HG03520 (cell line): ENCODE measurements around the gene AKT1S1.

Source experiments
- ATAC-seq: cut with Tn5 transposase; IDR thresholded peaks from one replicate; pipeline ENCODE4 v1.9.1; 2021; ENCODE audit warnings: mild to moderate bottlenecking, moderate library complexity; ENCODE audit not compliant: unreplicated experiment

AKT1S1 gene

DNA sequence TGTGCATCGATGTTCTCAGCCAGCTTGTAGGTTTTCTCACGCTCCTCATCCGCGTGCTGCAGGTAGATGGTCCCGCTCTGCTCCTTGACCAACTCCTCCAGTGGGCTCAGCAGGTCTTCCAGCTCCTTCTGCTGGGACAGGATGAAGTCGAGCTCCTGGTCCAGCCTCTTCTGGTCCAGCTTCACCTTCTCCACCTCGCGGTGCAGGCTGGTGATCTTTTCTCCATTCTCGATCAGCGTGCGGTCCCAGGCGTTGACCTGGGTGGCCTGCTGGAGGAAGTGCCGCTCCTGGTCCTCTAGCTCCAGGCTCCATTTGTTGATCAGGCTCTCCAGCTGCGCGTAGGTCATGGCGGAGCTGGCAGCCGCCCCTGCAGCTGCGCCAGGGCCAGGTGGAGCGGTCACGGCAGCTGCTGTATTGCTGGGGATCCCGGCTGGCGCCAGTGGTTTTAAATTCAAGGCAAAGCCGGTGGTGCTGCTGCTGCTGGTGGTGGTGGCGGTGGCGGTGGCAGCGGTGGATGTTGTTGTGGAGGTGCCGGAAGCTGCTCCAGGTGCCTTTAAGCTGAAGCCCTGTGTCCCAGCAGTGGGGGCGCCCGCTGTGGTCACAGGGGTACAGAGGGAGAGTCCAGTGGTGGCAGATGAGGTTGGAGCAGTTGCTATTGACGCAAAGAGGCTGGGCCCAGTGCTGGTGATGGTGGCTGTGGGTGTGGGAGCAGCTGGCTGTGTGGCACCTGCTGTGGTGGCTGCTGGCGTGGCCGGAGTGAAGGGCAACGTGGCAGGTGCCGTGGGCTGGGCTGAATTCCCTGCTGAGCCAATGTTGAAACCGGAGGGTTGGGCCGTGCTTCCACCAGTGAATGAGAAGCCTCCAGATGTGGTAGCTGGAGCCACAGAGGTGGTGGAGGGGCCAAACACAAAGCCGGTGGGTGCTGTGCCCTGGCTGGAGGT, 31.6 kb upstream of the AKT1S1 start:
- ATAC-seq = no peak

DNA sequence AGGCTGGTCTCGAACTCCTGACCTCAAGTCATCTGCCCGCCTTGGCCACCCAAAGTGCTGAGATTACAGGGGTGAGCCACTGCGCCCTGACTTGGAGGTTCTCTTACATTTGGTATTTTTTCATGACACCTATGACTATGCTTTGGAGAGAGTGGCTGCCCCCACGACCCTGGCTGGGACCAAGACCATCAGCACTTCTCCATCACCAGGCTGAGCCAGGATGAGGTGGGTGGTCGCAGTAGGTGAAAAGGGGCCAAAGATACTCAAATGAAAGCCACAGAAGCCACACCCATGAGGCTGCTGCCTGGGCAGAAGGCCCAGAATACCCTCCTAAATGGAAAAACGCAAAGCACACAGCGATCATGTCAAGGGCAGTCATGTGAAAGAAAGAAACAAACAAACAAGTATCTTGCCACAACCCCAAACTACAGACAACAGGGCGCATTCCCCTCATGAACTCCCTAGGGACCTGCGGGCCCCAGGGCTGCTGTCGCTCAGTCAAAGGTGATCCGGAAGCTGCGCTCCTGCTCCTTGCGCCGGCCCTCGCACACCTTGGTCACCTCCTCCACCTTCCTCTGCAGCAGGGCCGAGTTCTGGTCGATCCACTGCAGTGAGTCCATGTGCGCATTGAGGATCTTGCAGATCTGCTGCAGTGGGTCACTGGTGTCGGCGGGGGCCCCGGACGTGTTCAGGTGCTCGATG, 30.7 kb upstream of the AKT1S1 start:
- ATAC-seq = no peak

DNA sequence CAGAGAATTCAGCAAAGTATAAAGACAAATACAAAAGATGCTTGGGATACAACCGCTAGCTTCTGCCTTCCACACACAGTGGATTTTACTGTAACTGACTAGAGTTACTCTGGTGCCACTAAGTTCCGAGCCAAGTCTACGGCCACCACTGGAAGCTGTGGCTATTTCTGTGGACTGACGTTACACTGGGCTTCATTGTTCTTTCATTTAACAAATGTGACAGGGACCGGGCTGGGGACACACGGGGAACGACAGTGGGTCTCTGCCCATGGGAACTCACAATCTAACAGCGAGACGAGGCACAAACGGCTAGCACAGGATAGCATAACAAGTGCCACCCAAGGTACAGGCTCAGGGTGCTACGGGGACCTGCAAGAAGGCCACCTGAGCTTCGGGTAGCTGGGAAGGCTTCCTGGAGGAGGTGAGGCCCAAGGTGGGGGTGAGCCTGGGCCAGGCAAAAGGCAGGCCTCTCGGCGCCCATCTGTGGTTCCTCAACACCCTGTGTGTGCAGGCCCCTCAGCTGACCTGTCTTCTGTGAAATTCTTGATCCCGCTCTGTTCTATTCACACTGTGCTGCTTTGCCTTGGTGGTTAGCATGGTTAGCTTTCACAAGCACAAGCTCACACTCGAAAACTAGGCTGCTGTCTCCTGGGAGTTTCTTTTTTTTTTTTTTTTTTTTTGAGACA, 29.9 kb upstream of the AKT1S1 start:
- ATAC-seq = no peak

DNA sequence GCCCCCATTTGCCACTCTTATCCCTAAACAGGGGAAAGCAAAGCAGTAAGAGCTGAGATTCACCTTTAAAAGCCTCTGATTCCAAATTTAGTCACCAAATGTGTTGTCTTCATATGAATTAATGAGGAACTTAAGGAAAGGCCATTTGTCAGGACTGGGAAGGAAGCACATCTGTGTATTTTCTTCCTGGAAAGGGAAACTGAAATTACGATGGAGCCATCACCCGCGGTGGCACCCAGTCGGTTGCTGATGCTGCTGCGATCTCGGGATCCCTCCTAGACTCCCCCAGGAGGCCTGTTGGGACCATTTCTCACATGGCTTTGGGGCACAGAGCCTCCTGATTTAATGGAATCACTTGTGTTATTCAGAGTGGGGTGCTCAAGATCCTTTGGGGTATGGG, 27.0 kb upstream of the AKT1S1 start:
- ATAC-seq = no peak

DNA sequence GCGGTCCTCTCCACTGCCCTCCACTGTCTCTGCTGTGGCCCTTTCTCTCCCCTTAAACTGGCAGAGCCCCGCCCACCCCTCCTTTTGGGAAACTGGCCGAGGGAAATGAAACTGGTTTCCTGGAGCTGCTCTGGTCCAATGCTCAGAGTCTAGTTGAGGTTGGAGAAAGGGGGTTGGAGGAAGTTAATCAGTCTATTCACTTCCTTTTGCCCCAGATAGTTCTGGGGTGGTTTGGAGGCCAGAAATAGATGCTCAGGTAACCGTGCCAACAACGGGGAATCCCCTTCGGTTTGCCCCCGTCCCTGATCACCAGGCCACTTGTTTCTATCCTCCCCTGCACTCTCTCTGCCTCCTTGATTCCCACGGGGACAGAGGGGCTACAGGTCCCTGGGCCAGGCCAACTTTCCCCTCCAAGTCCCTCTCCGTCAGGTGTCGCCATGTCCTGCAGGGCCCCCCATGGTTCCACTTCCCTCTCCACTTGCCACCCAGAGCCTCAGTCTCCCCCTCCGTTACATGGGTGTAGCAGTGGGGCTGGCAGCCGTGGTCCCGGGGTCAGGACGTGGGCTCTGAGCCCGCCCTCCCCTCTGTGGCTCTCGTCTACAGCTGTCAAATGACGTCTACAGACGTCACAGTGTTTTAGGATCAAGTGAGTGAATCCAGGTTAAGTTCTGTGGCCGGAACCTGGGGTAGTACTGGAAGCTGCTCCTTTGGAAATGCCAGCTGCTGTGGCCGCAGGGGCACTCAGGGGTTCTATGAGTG, 19.9 kb upstream of the AKT1S1 start, which contains the start of gene IL4I1:
Gene IL4I1 (minus strand): TSS at position 25 of the 759 bp plus-strand sequence. CDS start 727 bp downstream, outside the sequence.
- peak; percentile 49 for ATAC-seq

DNA sequence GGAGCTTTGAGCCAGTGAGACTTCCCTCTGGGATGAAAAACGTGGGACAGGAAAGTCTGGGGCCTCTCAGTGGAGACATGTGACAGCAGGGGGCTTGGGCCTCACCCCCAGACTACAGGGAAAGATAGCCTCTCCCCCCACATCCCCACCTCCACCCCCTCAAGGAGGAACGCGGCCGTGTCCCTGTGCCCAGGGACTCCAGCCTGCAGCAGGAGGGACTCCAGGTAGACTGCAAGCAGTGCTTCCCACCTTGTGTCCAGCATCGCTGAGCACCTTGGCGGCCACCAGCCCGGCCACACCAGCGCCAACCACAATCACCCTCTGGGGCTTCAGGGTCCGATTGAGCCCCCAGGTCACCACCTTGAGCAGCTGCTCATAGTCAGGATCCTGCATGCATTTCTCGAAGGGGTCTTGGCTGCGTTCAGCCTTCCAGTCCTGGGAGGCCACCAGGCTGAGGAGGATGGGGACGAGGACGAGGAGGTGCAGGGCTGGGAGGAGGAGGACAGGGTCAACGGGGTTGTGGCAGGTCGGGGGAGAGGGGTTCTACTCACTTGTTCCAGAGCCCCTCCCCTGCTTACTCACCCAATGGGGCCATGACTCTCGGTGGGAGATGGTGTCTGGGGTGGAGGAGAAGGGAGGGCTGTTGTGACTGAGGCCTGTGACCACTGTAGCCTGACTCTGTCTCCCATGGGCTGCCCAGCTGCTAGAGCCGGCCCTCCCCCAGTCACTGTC, 18.6 kb upstream of the AKT1S1 start:
- no peak for ATAC-seq

DNA sequence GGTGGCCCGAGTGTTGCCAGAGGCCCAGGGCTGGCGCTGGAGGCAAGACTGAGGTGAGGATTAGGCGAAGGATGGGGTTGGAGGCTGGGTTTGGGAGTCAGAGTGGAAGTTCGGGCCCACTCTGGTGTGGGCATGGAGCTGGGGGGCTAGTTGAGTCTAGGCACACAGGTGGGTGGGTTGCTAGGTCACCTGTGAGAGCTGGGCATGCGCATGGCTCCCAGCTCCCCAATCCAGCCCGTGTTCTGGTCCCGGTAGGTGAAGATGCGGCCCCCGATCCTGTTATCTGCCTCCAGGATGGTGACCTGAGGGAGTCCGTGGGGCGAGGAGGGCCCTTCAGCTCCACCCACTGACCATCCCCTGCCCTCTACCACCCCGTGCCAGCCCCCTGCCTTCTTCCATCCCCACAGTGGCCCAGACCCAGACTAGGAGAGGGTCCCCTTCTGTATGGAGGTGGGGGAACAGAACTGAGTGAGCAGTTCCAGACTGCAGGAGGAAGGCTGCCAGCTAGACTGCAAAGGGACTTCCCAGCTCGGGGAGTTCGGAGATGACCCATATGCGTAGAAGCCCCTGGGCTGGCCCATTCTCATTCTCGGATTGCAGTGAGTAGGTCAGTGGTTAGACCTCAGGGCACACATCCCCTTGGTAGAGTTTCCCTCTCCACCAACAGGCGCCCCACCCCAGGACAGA, 17.9 kb upstream of the AKT1S1 start:
- ATAC-seq = no peak

DNA sequence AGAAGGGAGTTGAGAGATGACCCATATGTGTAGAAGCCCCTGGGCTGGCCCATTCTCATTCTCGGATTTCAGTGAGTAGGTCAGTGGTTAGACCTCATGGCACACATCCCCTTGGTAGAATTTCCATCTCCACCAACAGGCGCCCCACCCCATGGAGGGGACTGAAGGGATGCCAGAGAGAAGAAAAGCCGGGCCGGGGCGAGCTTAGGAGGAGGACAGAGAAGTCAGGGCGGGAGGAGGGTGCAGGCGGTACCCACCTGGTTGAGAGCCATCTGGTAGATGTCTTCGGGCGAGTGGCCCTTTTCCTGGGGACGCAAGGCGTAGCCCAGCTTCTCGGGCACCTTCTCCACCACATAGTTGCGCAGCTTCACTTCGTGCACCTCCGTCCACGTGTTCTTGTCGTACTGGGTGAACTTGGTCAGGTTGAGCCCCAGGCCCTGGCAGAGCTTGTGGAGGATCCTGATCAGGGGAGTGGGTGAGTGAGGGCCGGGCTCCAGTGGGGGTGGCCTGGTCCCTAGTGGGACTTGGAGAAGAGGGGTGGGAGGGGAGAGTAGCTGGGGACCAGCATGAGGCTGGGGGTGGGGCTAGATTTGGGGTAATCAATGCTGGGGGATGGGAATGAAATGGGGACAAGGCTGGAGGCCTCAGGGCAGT, 17.0 kb upstream of the AKT1S1 start:
- no peak for ATAC-seq

DNA sequence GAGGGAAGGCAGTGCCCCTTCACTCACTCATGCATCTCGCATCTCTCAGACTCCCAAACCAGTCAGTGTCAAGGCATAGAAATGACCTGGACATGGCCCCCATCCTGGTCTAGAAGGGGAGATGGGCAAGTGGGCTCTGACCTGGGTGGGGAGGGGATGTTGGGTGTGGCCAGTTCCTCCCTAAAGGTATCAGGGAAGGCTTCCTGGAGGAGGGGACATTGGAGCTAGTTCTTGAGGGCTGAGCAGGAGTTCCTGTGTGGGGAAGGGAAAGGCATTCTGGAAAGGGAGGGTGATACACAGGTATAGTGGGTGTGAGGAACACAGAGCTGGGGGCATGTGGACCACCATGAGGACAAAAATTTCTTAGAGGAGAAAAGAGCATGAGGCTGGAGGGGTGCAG, 15.6 kb upstream of the AKT1S1 start:
- ATAC-seq = no peak

DNA sequence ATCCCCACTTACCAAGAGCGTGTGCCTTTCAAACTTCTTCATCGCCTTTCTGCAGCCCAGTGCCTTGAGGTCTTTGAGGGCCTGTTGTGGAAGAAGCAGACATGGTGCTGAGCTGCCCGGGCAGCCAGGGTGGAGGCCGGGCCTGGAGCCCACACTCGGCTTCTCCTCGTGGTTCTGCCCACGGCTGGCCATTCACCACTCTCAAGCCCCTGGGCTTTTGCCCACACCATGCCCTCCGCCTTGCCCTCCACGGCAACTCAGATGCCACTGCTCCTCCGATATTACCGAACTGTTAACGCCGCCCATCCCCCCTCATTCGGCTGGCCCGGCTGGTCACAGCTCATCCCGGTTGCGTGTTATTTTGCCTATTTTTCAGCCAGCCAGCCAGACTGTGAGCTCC, 14.2 kb upstream of the AKT1S1 start:
- ATAC-seq = no peak

DNA sequence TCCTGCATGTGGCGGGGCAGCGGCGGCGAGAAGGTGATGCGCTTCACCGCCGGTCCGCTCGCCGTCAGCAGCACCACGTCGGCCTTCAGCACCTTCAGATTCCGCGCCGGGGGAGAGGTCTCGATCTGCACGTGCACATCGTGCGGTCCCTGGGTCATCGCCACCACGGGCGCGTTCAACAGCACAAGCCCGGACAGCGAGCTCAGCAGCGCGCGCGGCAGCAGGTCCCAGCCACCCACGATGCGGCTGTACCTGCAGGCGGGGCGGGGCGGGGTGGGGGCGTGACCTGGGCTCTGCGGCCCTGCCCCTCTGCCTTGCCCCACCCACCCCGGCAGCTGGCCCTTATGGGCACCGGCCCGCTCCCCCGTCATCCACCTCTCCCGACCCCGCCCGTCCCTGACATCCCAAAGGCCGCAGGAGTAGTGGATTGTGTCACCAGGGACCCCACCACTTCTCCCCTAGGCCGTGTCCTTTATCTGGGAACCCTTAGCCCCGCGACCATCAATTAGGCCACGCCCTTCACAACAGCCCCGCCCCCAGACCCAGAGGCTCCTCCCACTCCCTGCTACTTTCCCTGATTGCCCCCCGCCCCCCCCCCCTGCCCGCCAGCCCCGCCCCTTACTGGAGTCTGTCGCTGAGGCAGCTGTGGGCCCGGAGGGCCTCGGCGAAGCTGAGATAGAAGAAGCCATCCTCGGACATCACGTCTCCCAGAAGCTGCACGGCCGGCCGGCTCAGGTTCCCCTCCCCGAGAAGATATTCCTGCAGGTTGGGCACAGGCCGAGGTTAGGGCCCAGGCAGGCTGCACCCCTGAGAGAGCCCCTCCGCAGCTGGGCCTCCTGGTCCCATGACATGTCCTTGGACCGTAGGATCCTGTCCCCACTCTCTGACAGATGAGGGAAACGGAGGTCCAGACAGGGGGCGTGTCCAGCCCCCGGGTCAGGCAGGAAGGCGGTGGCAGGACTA, 13.5 kb upstream of the AKT1S1 start:
- no peak for ATAC-seq

DNA sequence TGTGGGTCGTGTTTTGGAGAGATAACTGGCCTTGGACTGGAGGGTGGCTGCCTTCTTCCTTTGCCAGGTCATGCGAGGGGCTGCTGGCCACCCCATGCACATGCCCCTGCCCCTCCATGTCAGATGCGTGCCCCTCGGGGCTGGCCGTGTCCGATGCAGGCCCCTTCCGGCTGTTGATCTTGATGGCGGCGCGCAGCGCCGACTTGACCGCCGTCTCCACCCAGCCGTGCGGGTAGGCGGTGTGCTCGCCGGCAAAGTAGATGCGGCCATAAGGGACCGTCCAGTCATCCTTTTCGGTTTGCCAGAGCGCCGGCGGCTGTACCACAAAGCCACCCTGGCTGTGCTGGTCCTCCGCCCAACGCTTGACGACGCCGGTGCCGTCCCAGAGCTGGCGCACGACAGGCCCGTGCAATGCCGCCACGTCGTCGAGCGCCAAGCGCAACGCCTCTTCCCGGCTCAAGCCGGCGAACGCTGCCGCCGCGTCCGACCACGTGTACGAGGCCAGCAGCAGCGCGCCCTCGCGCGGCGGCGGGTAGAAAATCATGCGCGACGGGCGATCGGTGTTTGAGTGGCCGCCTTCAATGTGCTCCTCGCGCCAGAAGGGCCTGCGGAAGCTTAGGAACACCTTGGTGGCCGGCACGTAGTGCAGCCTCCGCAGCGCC, 12.7 kb upstream of the AKT1S1 start:
- no peak for ATAC-seq

DNA sequence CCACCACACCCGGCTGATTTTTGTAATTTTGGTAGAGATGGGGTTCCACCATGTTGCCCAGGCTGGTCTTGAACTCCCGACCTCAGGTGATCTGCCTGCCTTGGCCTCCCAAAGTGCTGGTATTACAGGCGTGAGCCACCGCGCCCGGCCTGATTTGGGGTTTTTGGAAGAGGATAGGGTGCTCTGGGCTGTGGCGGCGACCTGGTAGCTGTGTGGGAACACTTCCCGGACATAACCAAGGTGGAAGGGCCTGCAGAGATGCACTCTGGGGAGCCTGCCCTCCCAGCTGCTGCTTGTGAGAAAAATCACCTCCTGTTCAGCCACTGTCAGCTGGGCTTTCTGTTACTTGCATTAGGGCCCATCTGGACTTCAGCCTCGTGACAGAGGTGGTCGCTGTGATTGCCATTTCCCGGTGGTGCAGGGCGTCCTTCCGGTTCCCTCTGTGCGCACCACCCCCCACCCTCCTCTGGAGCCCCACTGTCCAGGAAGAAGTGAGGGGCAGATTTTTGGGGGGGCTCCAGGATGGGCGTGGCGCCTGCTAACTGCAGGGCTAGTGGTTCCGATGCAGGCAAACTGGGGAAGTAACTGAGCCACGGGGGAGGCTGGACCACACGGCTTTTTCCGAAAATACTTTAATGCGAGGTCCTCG, 12.0 kb upstream of the AKT1S1 start:
- no peak for ATAC-seq

DNA sequence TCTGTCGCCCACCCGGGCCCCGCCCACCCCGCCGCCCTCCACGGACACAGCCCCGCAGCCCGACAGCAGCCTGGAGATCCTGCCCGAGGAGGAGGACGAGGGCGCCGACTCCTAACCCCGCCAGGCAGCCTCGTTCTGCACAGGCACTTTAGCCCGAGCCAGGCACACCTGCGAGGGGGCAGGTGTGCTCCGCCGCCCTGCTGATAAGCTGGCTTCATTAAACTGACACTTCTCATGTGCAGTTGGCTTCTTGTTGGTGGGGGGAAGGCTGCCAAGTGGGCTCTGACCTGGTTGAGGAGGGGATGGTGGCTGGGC, 11.3 kb upstream of the AKT1S1 start:
- ATAC-seq = no peak

DNA sequence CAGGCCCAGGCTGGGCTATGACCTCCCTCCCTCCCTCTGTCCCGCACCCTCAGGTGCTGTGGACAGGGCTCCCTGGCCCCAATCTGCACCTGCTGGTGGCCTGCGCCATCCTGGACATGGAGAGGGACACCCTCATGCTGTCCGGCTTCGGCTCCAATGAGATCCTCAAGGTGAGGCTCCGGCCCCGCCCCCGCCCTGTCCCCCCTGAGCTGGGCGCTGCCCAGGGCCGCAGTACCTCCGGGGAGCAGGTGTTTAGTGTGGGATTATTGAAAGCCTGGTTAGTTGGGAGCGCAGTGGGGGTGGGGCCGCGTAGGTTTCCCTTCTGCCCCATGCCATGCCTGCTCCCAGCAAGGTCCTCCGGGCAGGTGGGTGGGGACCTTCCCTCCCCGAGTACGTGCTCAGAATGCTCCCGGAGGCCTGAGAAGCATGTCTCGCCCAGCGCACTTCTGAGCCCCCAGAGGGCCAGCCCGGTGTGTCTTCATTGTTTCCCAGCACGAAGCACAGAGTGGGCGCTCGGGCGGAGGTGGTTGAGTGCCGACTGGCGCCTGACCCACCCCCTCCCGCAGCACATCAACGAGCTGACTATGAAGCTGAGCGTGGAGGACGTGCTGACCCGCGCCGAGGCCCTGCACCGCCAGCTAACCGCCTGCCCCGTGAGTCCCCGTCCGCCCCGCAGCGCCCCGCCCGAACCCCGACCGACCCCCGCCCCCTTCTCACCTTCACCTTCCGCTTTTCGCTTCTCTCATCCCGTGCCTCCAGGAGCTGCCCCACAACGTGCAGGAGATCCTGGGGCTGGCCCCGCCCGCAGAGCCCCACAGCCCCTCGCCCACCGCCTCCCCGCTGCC, 10.7 kb upstream of the AKT1S1 start:
- ATAC-seq = no peak

DNA sequence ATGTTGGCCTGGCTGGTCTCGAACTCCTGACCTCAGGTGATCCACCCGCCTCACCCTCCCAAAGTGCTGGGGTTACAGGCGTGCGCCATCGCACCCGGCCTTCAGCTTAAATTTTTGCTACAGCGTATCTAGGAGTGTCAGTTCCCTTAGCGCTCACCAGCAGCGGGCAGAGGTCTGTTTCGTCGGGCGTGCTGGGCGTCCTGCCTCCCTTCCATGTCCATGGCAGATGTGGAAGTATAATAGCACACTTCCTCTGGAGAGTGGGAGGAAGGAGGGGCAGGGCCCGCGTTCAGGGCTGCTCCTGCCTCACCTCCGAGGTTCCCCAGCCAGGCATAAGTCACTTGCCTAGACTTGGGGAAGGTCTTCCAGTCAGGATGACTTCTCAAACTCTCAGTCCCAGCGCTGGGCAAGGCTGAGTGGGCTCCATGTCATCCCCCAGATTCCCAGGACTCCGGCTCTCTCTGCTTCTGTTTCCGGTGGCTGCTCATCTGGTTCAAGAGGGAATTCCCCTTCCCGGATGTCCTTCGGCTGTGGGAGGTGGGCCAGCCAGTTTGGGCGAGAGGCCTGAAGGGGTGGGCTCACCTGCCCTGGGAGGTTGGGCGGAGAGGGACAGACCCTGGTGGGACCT, 10.0 kb upstream of the AKT1S1 start:
- ATAC-seq = no peak
